Eye (tissue), 1 donor: Measurements from ENCODE around the gene TBC1D10B.

ENCODE experiments used
- DNase-seq: peaks from one replicate; pipeline ENCODE4 v3.0.0-alpha.2; 2015

Gene TBC1D10B

GRCh38 chr16:30372038-30372712 lies 1.9 kb upstream of the TBC1D10B start:
- DNase-seq, result peak; percentile 23

DNA sequence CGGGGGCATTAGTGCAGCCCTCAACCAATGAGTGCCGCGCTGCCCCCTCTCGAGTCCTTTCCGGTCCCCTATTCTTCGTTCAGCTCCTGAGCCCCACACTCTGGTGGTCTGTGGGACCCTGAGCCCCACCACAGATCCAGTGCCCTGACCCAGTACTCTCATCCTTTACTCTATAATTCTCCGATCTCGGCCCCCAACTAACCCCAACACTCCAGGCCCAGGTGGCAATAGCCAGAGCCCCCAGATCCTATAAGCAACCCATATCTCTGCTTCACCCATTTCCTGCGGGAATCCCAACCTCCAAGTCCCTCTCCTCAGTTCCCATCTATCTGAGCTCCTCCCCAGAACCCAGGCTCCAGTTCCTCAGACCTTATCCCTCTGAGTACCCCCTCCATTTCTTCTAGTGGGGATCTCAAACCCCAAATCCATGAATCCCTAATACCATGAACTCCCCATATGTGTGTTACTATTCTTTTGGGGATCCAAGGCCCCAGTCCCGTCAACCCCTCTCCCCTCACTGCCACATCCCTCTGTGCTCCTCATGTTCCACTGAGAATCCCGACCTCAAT lies 1.0 kb upstream of the TBC1D10B start:
- DNase-seq, result no peak

- DNase-seq, result peak; percentile 40
Observed at GRCh38 chr16:30369938-30370455, 297 bp downstream of the TBC1D10B start.

- DNase-seq, result peak; percentile 41
Observed at GRCh38 chr16:30369091-30369937, 980 bp downstream of the TBC1D10B start.

- DNase-seq, result no peak
Observed at GRCh38 chr16:30368792-30369090, 1.6 kb downstream of the TBC1D10B start.

- DNase-seq, result no peak
Observed at GRCh38 chr16:30368122-30368791, 2.0 kb downstream of the TBC1D10B start.

DNA sequence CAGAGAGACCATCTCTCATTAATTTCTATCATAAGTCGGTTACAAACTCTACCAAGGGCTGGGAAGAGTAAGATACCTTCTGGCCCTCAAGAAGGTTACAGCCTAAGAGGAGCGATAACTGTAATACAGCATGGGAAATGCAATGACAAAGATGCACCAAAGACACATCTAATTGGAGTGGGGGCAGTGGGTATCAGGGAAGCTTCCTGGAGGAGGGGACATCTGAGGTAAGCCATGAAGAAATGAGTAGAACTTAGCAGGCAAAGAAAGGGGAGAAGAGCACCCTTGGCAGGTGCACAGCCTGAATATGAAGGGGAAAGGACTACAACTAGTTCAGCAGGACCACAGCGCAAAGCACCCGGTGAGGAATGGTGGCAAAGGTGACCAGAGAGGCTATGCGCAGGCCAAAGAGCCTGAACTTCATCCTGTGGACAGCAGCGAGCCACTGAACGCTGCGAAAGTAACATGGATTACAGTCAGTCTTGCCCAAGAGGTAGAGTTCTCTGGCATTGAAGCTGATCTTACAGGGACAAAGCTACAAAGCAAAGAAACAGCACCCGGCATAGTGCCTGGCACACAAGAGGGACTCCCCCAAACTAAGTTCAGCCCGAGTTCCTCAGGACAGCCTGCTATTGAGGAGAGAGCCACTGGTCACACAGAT lies 2.8 kb downstream of the TBC1D10B start:
- DNase-seq, result no peak

GRCh38 chr16:30366511-30366910 lies 3.8 kb downstream of the TBC1D10B start:
- no peak for DNase-seq

DNA sequence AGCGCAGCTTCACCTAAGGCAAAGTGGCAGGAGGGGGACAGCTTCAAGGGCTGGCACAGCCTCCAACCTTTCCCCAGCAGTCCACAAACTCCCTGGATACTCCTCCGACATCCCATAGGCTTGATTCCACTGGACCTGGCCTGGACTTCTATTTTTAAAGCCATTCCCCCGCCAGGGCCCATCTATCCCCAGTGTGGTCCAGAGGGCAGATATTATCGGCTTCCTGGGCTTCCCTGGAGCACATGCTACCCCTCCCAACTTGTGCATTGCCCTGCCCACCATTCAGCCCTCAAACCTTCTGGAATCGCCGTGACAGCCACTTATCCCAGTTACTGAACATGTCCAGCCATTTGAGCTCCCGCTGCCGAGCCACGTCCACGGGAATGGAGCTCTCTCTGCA lies 5.1 kb downstream of the TBC1D10B start:
- no peak for DNase-seq

- DNase-seq, result no peak
Observed at GRCh38 chr16:30361180-30361579, 9.1 kb downstream of the TBC1D10B start.

DNA sequence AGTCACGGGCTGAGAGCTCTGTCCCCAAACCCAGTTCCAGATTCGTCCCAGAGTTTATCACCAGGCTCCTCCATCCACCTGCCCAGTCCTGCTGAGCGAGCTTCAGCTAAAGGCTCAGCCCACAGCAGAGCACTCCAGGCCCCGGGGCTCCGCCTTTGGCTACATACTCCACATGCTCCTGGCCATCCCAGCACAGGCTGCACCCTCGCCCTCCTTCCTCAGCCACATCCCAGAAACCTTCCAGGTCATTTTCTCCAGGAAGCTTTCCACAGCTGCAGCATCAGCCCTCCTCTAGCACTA lies 10.5 kb downstream of the TBC1D10B start:
- DNase-seq, result no peak

GRCh38 chr16:30358990-30359870 lies 11.1 kb downstream of the TBC1D10B start:
- DNase-seq, result no peak

DNA sequence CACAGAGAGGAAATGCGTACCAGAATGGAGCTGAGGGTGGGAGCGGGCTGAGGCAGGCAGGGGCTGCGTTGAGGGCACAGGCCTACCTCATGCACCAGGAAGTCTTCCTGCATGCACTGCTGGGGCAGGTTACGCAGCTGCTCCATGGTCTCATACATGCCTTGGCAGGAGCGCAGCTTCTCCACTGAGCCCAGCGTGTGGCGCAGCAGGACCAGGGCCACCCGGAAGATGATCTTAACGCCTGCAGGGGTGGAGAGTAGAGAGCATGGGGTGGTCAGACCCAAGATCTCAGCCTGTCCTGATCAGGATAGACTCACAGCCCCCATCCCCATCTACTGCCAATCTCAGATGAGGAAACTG lies 11.7 kb downstream of the TBC1D10B start:
- DNase-seq, result no peak

GRCh38 chr16:30357715-30358576 lies 12.3 kb downstream of the TBC1D10B start:
- DNase-seq, result no peak

DNA sequence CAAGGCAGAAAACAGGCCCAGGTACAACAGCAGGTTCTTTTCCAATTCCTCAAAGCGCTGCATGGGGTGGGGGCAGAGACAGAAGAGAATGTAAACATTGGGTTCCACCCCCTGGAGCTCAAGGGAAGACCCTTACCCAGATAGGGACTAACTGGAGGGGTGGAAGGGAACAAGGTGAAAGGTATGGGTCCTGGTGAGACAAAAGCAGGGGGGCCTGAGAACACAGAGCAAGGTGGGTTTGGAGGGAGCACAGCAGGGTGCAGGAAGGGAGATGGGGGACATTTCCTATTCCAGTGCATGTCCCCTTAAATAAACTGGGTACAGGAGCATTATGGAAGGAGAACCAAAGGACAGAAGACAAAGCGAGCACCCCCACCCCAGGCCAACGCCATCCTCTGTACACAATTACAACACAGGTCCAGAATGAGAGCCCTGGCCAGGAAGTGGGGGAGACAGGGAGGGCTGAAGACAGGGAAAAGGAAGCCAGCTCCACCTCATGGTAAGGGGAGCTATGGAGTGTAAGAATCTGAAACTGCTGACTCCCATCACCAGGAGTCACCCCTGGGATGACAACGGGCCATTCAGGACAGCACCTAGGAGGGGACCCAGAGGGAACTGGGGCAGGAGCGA lies 13.1 kb downstream of the TBC1D10B start:
- DNase-seq, result no peak

- no peak for DNase-seq
Observed at GRCh38 chr16:30356401-30357084, 13.8 kb downstream of the TBC1D10B start.

GRCh38 chr16:30355954-30356308 lies 14.4 kb downstream of the TBC1D10B start:
- no peak for DNase-seq

GRCh38 chr16:30355144-30355953 lies 14.9 kb downstream of the TBC1D10B start, which contains the start of gene CD2BP2:
CD2BP2 (minus strand) TSS chr16:30355308; CDS start chr16:30354681, 627 bp downstream.
- peak; percentile 99 for DNase-seq
